Fibroblast of villous mesenchyme (primary cell): ENCODE data around the gene COL17A1. TPM values are rescaled to one million over a fixed set of nuclear protein-coding genes. Genes with fewer than 3 reads are reported as not detected.

Experiments used
- DNase-seq: peaks from one replicate; pipeline ENCODE4 v3.0.0-alpha.2; 2010; ENCODE audit warnings: low read depth
- H3K4me3 ChIP-seq: 2 replicates; pipeline ENCODE4 v1.5.1; 2011; ENCODE audit warnings: low read depth, mild to moderate bottlenecking, low read length
- CTCF ChIP-seq: IDR thresholded peaks from 2 replicates; pipeline ENCODE4 v1.5.1; 2012; ENCODE audit warnings: low read depth, mild to moderate bottlenecking, low read length; ENCODE audit not compliant: insufficient read depth
- total RNA-seq: library from RNA; depleted of rRNA; stranded (reverse); fragments of >200 nt; gene quantifications from 2 replicates; pipeline ENCODE4 v1.2.3, GENCODE V29; 2012

Gene COL17A1
- total RNA-seq, 1 donor: not detected

GRCh38 chr10:104099269-104099668 is 13.6 kb upstream of the COL17A1 start:
- TF ChIP-seq CTCF: no peak
- no peak for DNase-seq

GRCh38 chr10:104098358-104098925 is 12.8 kb upstream of the COL17A1 start:
- DNase-seq: no peak
- no peak overlapping the region for H3K4me3 ChIP-seq
- TF ChIP-seq CTCF: no peak

More at GRCh38 chr10:104099269-104099668, 13.6 kb upstream of the COL17A1 start:
- H3K4me3 ChIP-seq: no peak overlapping the region

- no peak for TF ChIP-seq CTCF
- H3K4me3 ChIP-seq: no peak overlapping the region
- no peak for DNase-seq
Observed at GRCh38 chr10:104096692-104097091, 11.0 kb upstream of the COL17A1 start.

- DNase-seq: no peak
- TF ChIP-seq CTCF: no peak
- no peak overlapping the region for H3K4me3 ChIP-seq
Observed at GRCh38 chr10:104092749-104093148, 7.1 kb upstream of the COL17A1 start.

GRCh38 chr10:104090611-104091010 is 4.9 kb upstream of the COL17A1 start:
- no peak overlapping the region for H3K4me3 ChIP-seq
- TF ChIP-seq CTCF: no peak
- DNase-seq: no peak

GRCh38 chr10:104089621-104090020 is 3.9 kb upstream of the COL17A1 start:
- no peak for DNase-seq
- TF ChIP-seq CTCF: no peak
- H3K4me3 ChIP-seq: no peak overlapping the region

GRCh38 chr10:104088239-104088638 is 2.6 kb upstream of the COL17A1 start:
- DNase-seq: no peak
- TF ChIP-seq CTCF: no peak
- H3K4me3 ChIP-seq: no peak overlapping the region
